SU-DHL-6 (cell line): Measurements from ENCODE around the gene NRN1.

Experiments
- CTCF ChIP-seq: fragments of 200-600 bp; sonication (generic); IDR thresholded peaks from one replicate; pipeline ENCODE4 v1.5.1; 2017; ENCODE audit warnings: antibody characterized with exemption, mild to moderate bottlenecking, low read length, moderate library complexity; ENCODE audit not compliant: insufficient read depth, poor library complexity, severe bottlenecking
- EZH2phosphoT487 ChIP-seq: fragments of 200-600 bp; sonication (generic), shearing (Covaris generic); conservative IDR thresholded peaks from 2 replicates; pipeline ENCODE4 v1.6.1; 2018; ENCODE audit warnings: mild to moderate bottlenecking, antibody characterized with exemption, low read length, moderate library complexity, mixed read lengths

- TF ChIP-seq CTCF (no peak), EZH2phosphoT487 (no peak)
These were observed 17.5 kb upstream of the NRN1 start for GRCh38 chr6:6024220-6024619.
